Spleen (tissue), 11 donors: ENCODE data around the gene MIEN1. TPM values are rescaled to one million over a fixed set of nuclear protein-coding genes. Genes with fewer than 3 reads are reported as not detected.

ENCODE experiments used
- DNase-seq: peaks from one replicate; pipeline ENCODE4 v3.0.0-alpha.2; 2020
- H3K27ac ChIP-seq, 8 donors: fragments of 200-600 bp; sonication (generic) in 7 of 8; 1 replicate in 4 of 8; 2 replicates in 4 of 8; pipeline versions ENCODE4 v1.5.0 to v1.8.0; 2016 to 2021; ENCODE audit warnings: inconsistent platforms in 4 of 8, mild to moderate bottlenecking in 4 of 8, moderate library complexity in 1 of 8
- H3K27me3 ChIP-seq, 7 donors: fragments of 200-600 bp; sonication (generic) in 6 of 7; replicated peaks in 1 of 7; 1 replicate in 4 of 7; 2 replicates in 3 of 7; pipeline versions ENCODE4 v1.5.0 to v1.8.0; 2016 to 2021; ENCODE audit warnings: inconsistent platforms in 3 of 7, mild to moderate bottlenecking in 1 of 7
- H3K36me3 ChIP-seq, 6 donors: fragments of 200-600 bp; sonication (generic) in 5 of 6; 1 replicate in 4 of 6; 2 replicates in 2 of 6; pipeline versions ENCODE4 v1.5.0 to v1.8.0; 2016 to 2021; ENCODE audit warnings: inconsistent platforms in 2 of 6
- H3K4me1 ChIP-seq, 6 donors: fragments of 200-600 bp; sonication (generic) in 5 of 6; 1 replicate in 3 of 6; 2 replicates in 3 of 6; pipeline versions ENCODE4 v1.5.0 to v1.8.0; 2016 to 2021; ENCODE audit warnings: inconsistent platforms in 3 of 6
- H3K4me3 ChIP-seq, 8 donors: fragments of 200-600 bp; sonication (generic) in 7 of 8; 1 replicate in 4 of 8; 2 replicates in 4 of 8; pipeline versions ENCODE4 v1.5.0 to v1.8.0; 2016 to 2021; ENCODE audit warnings: inconsistent platforms in 4 of 8, mild to moderate bottlenecking in 4 of 8, moderate library complexity in 2 of 8
- H3K9me3 ChIP-seq, 8 donors: fragments of 200-600 bp; sonication (generic) in 7 of 8; 1 replicate in 4 of 8; 2 replicates in 4 of 8; pipeline versions ENCODE4 v1.5.0 to v1.8.0; 2016 to 2021; ENCODE audit warnings: inconsistent platforms in 4 of 8
- POLR2A ChIP-seq, 3 donors: fragments of 450-650 bp; IDR thresholded peaks; one replicate each; pipeline ENCODE4 v1.5.1; 2017; ENCODE audit warnings: antibody characterized with exemption in 3 of 3, mild to moderate bottlenecking in 1 of 3
- POLR2AphosphoS5 ChIP-seq, 3 donors: sonication (generic); formaldehyde crosslinking; IDR thresholded peaks; one replicate each; pipeline ENCODE4 v1.5.1; 2017; ENCODE audit warnings: antibody characterized with exemption in 3 of 3
- WGBS, 5 donors: extraction: QIAGEN DNeasy Blood & Tissue Kit in 3 of 5; methylation state at CpG; one replicate each; pipeline versions ENCODE4 v1.1.5 to v1.1.7; 2013 to 2018; 5-methylcytosine and 5-hydroxymethylcytosine counted together
- intact Hi-C: fragments of 100-400 bp; cut with DNase I; formaldehyde crosslinking; loops from one replicate; pipeline ENCODE4 v1.15.0; 2023; ENCODE audit warnings: low total_unique reads
- polyA plus RNA-seq, 3 donors: library from polyadenylated mRNA; stranded (reverse); fragments of 200-250 nt; gene quantifications; one replicate each; pipeline ENCODE4 v1.2.1, GENCODE V29; 2013
- total RNA-seq, 7 donors: library from RNA; depleted of rRNA in 3 of 7; stranded (reverse); fragments of >200 nt in 3 of 7; fragmentation: NEBNext Ultra II Directional in 4 of 7; extraction: Animal tissue kit (Norgen Biotek cat#: 25700) in 4 of 7; gene quantifications; one replicate each; pipeline versions ENCODE4 v1.1.0 to v1.2.1, GENCODE V29; 2016 to 2021
- TF ChIP-seq, protein P1 (sequence below), 11 experiments: fragments of 200-600 bp in 7 of 11; fragments of 450-650 bp in 4 of 11; sonication (generic) in 4 of 11; IDR thresholded peaks in 8 of 11; conservative IDR thresholded peaks in 3 of 11; 1 replicate in 7 of 11; 2 replicates in 4 of 11; pipeline versions ENCODE4 v1.4.0 to v1.8.0; 2016 to 2021; ENCODE audit warnings: antibody characterized with exemption in 11 of 11, inconsistent platforms in 4 of 11, mild to moderate bottlenecking in 1 of 11
- donor health status: healthy with polysubstance abuse.
- donor health status: DM: no; HTN: no; CAD: no; lungs with moderate emphysema.
- donor health status: DM: no; HTN: no; CAD: no.
- donor health status: Bipolar disorder and iron deficiency.
- donor health status: healthy.
- donor health status: DM: no; HTN: no; CAD: no.
- donor health status: DM: yes; HTN: yes; CAD: no.

The MIEN1 gene
- total and polyA plus RNA-seq, 10 donors = 28.0 to 85.2 (median 51.5) TPM

- TF ChIP-seq, protein P1, sequence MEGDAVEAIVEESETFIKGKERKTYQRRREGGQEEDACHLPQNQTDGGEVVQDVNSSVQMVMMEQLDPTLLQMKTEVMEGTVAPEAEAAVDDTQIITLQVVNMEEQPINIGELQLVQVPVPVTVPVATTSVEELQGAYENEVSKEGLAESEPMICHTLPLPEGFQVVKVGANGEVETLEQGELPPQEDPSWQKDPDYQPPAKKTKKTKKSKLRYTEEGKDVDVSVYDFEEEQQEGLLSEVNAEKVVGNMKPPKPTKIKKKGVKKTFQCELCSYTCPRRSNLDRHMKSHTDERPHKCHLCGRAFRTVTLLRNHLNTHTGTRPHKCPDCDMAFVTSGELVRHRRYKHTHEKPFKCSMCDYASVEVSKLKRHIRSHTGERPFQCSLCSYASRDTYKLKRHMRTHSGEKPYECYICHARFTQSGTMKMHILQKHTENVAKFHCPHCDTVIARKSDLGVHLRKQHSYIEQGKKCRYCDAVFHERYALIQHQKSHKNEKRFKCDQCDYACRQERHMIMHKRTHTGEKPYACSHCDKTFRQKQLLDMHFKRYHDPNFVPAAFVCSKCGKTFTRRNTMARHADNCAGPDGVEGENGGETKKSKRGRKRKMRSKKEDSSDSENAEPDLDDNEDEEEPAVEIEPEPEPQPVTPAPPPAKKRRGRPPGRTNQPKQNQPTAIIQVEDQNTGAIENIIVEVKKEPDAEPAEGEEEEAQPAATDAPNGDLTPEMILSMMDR (IDR thresholded peaks at IDR 0.05 in 8 of 11, conservative IDR thresholded peaks at IDR 0.05 in 3 of 11) = no peak
- TF ChIP-seq POLR2AphosphoS5 (IDR thresholded peaks at IDR 0.05) (no peak), POLR2A (IDR thresholded peaks at IDR 0.05) (no peak)
- 91 to 97% (median 94%) methylated on average over 4 to 12 of the region's 12 CpGs for WGBS, 5 donors
- Histone ChIP-seq H3K27me3 (peaks cover 0 to 14% (median 5%) of the 10 kb centered on the region in 7 donors), H3K4me1 (peaks cover 0 to 15% (median 0%) of the 10 kb centered on the region in 6 donors), H3K9me3 (no peaks in the 10 kb centered on the region), H3K36me3 (peaks cover 0 to 30% (median 0%) of the 10 kb centered on the region in 6 donors), H3K4me3 (no peak overlapping the region), H3K27ac (no peak overlapping the region)
- DNase-seq = no peak
- intact Hi-C loops = no loop called here
These were observed 24.5 kb downstream of the MIEN1 start for GRCh38 chr17:39705786-39706348.

- Histone ChIP-seq H3K4me1 (peaks cover 0 to 22% (median 5%) of the 10 kb centered on the region in 6 donors), H3K27me3 (peaks cover 0 to 23% (median 14%) of the 10 kb centered on the region in 7 donors), H3K36me3 (peaks cover 0 to 25% (median 0%) of the 10 kb centered on the region in 6 donors), H3K27ac (no peak overlapping the region), H3K9me3 (no peaks in the 10 kb centered on the region), H3K4me3 (no peak overlapping the region)
- TF ChIP-seq, protein P1 (IDR thresholded peaks at IDR 0.05 in 8 of 11, conservative IDR thresholded peaks at IDR 0.05 in 3 of 11) = no peak
- TF ChIP-seq POLR2A (IDR thresholded peaks at IDR 0.05) (no peak), POLR2AphosphoS5 (IDR thresholded peaks at IDR 0.05) (no peak)
- intact Hi-C loops = no loop called here
- WGBS, 5 donors = 81 to 85% (median 83%) methylated on average over 11 of the region's 11 CpGs
- DNase-seq = no peak
These were observed 25.3 kb downstream of the MIEN1 start for GRCh38 chr17:39704821-39705551.

- no peaks in the 10 kb centered on the region for H3K9me3 ChIP-seq
- H3K4me3 ChIP-seq = no peak overlapping the region
- TF ChIP-seq, protein P1 (IDR thresholded peaks at IDR 0.05 in 8 of 11, conservative IDR thresholded peaks at IDR 0.05 in 3 of 11) = no peak
- no peak for TF ChIP-seq POLR2AphosphoS5 (IDR thresholded peaks at IDR 0.05)
- TF ChIP-seq POLR2A (IDR thresholded peaks at IDR 0.05) = no peak
- H3K36me3 ChIP-seq = peaks cover 0 to 15% (median 0%) of the 10 kb centered on the region in 6 donors
- 74 to 96% (median 88%) methylated on average over 5 of the region's 5 CpGs for WGBS, 5 donors
- DNase-seq = no peak
- intact Hi-C loops = no loop called here
- H3K4me1 ChIP-seq = peaks cover 0 to 32% (median 8%) of the 10 kb centered on the region in 6 donors
- peaks cover 0 to 34% (median 24%) of the 10 kb centered on the region in 7 donors for H3K27me3 ChIP-seq
- H3K27ac ChIP-seq = no peak overlapping the region
These were observed 26.4 kb downstream of the MIEN1 start for GRCh38 chr17:39703913-39704312.
